HEK293T (cell line): Measurements from ENCODE around the gene LAMA5.
A peak's percentile ranks its signal among the peaks of the same experiment; 100 is the strongest.

Source experiments
- CTCF ChIA-PET: fragments of 350-600 bp; formaldehyde crosslinking; extraction: SDS; loops from one replicate; lab custom pipeline; 2021; ENCODE audit warnings: antibody characterized with exemption, inconsistent platforms; lab: Yijun Ruan, JAX
- POLR2A ChIA-PET: fragments of 350-600 bp; formaldehyde crosslinking; extraction: SDS; loops from one replicate; lab custom pipeline; 2020; ENCODE audit warnings: antibody characterized with exemption, inconsistent platforms; lab: Yijun Ruan, JAX
- DNase-seq: peaks from one replicate; pipeline ENCODE4 v3.0.0; 2012; ENCODE audit warnings: mixed read lengths; ENCODE audit errors: extremely low spot score
- ARNT ChIP-seq: fragments of 450-650 bp; IDR thresholded peaks from 2 replicates; pipeline ENCODE4 v1.6.1; 2017; ENCODE audit warnings: mild to moderate bottlenecking
- BHLHE40 ChIP-seq: fragments of 450-650 bp; IDR thresholded peaks from 2 replicates; pipeline ENCODE4 v1.6.1; 2016; ENCODE audit warnings: mild to moderate bottlenecking, moderate library complexity, borderline replicate concordance
- CTBP1 ChIP-seq: fragments of 450-650 bp; IDR thresholded peaks from 2 replicates; pipeline ENCODE4 v1.6.1; 2016; ENCODE audit warnings: borderline replicate concordance
- ELF4 ChIP-seq: fragments of 450-650 bp; IDR thresholded peaks from 2 replicates; pipeline ENCODE4 v1.6.1; 2017; ENCODE audit warnings: antibody characterized with exemption
- FOXA1 ChIP-seq: fragments of 450-650 bp; IDR thresholded peaks from 2 replicates; pipeline ENCODE4 v1.6.1; 2016; ENCODE audit warnings: mild to moderate bottlenecking
- FOXK2 ChIP-seq: fragments of 450-650 bp; IDR thresholded peaks from 2 replicates; pipeline ENCODE4 v1.6.1; 2016; ENCODE audit warnings: mild to moderate bottlenecking
- FOXM1 ChIP-seq: fragments of 450-650 bp; IDR thresholded peaks from 2 replicates; pipeline ENCODE4 v1.6.1; 2017; ENCODE audit warnings: mild to moderate bottlenecking, borderline replicate concordance
- HDGF ChIP-seq: fragments of 450-650 bp; IDR thresholded peaks from 2 replicates; pipeline ENCODE4 v1.6.1; 2017; ENCODE audit warnings: antibody characterized with exemption, borderline replicate concordance
- L3MBTL2 ChIP-seq: fragments of 450-650 bp; conservative IDR thresholded peaks from 2 replicates; pipeline ENCODE4 v1.6.1; 2016; ENCODE audit warnings: mild to moderate bottlenecking
- LEF1 ChIP-seq: fragments of 450-650 bp; IDR thresholded peaks from 2 replicates; pipeline ENCODE4 v1.6.1; 2017; ENCODE audit warnings: mild to moderate bottlenecking, borderline replicate concordance
- NFRKB ChIP-seq: fragments of 450-650 bp; IDR thresholded peaks from 2 replicates; pipeline ENCODE4 v1.6.1; 2016; ENCODE audit warnings: mild to moderate bottlenecking, moderate library complexity
- SP1 ChIP-seq: fragments of 450-650 bp; IDR thresholded peaks from 2 replicates; pipeline ENCODE4 v1.6.1; 2017
- SUZ12 ChIP-seq: fragments of 450-650 bp; IDR thresholded peaks from 2 replicates; pipeline ENCODE4 v1.6.1; 2016; ENCODE audit warnings: mild to moderate bottlenecking
- TARDBP ChIP-seq: fragments of 450-650 bp; IDR thresholded peaks from 2 replicates; pipeline ENCODE4 v1.6.1; 2016
- ZNF384 ChIP-seq: fragments of 450-650 bp; IDR thresholded peaks from 2 replicates; pipeline ENCODE4 v1.6.1; 2016
- TF ChIP-seq, protein P1 (sequence below): fragments of 450-650 bp; IDR thresholded peaks from 2 replicates; pipeline ENCODE4 v1.6.1; 2016

The LAMA5 gene

DNA sequence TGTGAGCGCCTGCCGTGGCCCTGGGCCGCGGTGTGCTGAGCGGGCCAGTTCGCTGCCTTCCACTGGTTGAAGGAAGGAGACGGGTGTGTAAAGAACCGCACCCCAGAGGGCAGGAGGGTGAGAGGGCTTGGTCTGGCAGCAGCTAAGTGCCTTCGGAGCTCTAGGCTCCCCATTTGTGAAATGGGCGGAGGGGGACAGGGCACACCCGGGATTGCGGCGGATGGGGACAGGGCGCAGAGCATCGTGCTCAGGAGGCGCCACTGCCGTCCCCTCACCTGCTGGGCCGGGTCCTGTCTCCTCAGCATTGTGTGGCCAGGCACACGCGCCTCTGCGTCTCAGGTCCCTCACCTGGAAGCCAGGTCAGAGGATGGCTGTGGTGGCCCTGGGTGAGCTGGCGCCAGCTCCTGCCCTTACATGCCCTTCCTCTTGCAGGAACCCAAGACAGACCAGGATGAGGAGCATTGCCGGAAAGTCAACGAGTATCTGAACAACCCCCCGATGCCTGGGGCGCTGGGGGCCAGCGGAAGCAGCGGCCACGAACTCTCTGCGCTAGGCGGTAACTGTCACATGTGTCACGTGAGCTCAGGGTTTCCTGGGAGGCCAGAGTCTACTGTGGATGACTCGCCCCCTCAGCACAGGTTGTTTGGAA is 61.2 kb downstream of the LAMA5 start:
- no peak for DNase-seq
- ChIA-PET POLR2A (interaction anchor here (1.0 kb wide), 1 partner anchor 80 kb away, joined by 3 read pairs; no protein-coding TSS in a partner anchor), CTCF (interaction anchor here (0.6 to 2.5 kb wide), 2 partner anchors 16 to 76 kb away, joined by 3 to 8 read pairs; no protein-coding TSS in a partner anchor)
- TF ChIP-seq, protein P1, sequence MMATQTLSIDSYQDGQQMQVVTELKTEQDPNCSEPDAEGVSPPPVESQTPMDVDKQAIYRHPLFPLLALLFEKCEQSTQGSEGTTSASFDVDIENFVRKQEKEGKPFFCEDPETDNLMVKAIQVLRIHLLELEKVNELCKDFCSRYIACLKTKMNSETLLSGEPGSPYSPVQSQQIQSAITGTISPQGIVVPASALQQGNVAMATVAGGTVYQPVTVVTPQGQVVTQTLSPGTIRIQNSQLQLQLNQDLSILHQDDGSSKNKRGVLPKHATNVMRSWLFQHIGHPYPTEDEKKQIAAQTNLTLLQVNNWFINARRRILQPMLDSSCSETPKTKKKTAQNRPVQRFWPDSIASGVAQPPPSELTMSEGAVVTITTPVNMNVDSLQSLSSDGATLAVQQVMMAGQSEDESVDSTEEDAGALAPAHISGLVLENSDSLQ, result no peak
- TF ChIP-seq HDGF, result no peak
- no peak for TF ChIP-seq FOXA1
- no peak for TF ChIP-seq LEF1
- no peak for TF ChIP-seq FOXK2
- no peak for TF ChIP-seq BHLHE40
- no peak for TF ChIP-seq CTBP1
- no peak for TF ChIP-seq FOXM1
- no peak for TF ChIP-seq ZNF384
- TF ChIP-seq SUZ12, result no peak
- TF ChIP-seq ELF4, result no peak
- TF ChIP-seq SP1, result no peak
- no peak for TF ChIP-seq NFRKB
- no peak for TF ChIP-seq L3MBTL2
- TF ChIP-seq ARNT, result no peak
- no peak for TF ChIP-seq TARDBP

DNA sequence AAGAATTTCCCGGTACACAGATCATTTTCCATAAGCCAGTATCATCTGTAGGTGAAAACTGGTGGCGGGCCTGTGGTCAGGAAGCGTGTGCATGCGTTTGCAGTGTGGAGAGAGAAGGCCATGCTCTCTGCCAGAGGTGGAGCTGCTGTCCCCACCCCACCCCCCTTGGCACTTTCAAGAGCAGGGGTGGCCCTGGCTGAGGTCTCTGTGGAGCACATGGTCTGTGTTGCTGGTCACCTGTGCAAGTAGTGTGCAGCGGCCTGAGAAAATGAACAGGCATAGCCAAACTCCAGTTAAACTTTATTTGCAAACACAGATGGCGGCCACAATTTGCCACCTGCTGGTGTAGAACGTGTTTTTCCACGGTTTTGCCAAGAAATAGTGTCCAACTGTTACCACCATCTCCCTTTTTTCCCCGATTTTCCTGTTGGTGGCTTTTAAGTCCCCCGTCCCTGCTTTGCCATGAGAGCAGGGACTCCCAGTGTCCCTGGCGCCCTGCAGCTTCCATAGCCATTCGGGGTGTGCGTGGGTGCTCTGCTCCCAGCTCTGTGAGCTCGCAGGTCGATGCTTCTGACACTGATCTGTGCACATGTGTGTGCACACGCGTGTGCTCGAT is 61.9 kb downstream of the LAMA5 start:
- no peak for DNase-seq
- TF ChIP-seq FOXK2, result no peak
- TF ChIP-seq HDGF, result no peak
- TF ChIP-seq, protein P1, result no peak
- TF ChIP-seq ARNT, result no peak
- no peak for TF ChIP-seq NFRKB
- no peak for TF ChIP-seq L3MBTL2
- TF ChIP-seq BHLHE40, result no peak
- TF ChIP-seq FOXM1, result no peak
- TF ChIP-seq TARDBP, result no peak
- TF ChIP-seq ZNF384, result no peak
- TF ChIP-seq LEF1, result no peak
- no peak for TF ChIP-seq SP1
- ChIA-PET POLR2A (no interaction called here), CTCF (interaction anchor here (2.5 kb wide), 1 partner anchor 77 kb away, joined by 8 read pairs; no protein-coding TSS in a partner anchor)

DNA sequence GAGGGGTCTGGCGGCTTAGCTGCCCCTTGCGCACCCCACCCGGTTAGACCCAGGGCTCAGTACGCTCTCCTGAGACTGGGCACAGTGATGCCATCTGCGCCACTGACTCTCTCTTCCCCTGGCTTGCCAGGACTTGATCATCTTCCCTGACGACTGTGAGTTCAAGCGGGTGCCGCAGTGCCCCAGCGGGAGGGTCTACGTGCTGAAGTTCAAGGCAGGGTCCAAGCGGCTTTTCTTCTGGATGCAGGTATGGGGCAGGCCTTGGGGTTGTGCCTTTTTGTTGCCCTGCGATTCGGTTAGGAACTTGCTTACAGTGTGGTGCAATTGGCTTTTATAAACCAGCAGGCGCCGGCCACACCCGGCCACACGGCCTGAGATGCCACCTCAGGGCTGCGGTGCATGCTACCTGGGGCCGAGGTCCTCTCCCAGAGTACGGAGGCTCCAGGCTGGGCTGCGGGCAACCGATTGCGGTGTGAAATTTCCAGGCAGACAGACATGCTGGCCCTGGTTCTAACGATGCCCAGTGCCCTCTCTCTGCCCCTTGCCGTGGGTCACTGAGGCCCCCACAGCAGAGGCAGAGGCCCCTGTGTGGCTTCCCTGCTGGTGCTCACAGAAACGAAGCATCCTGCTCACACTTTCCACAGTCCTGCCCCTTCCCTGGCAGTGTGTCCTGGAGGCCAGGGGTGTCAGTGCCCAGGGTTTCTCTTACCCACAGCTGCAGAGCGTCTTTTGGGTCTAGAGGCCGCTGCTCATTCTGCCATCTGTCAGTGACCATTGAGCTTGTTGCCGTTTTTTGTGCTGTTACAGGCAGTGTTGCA is 62.6 kb downstream of the LAMA5 start:
- DNase-seq, result no peak

DNA sequence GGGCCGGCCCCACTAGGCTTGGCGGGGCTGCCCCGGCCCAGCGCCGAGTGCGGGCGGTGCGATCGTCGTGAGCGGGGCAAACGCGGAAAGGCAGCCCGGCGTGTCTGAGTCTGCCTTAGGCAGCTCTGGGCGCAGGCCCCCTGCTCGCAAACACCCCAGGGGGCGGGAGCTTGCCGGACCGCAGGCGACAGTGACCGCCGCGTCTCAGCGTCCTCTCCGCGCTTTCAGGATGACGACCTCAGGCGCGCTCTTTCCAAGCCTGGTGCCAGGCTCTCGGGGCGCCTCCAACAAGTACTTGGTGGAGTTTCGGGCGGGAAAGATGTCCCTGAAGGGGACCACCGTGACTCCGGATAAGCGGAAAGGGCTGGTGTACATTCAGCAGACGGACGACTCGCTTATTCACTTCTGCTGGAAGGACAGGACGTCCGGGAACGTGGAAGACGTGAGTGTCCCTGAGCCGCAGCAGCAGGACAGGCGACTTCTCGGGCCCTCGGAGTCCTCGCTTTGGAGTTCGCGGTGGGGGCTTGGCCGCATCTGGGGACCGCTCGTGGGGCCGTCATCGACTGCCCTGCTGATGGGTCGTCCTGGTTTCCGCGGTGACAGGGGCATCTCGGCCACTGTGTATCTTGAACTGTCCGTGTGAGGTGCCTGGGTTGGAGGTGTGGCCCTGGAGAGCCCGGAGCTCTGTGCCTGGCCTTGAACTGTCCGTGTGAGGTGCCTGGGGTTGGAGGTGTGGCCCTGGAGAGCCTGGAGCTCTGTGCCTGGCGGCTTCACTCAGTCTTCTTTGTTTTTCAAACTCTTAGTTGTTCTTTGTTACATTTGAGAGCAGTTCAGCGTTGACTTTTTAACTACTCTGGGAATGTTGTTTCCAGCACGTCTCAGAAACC is 63.5 kb downstream of the LAMA5 start:
- TF ChIP-seq HDGF, result 0 out of 2 replicates have a peak, but pooled peaks have one; percentile 15
- TF ChIP-seq CTBP1, result no peak
- CTCF ChIA-PET, result no interaction called here
- DNase-seq, result peak; percentile 30
- POLR2A ChIA-PET, result interaction anchor here (2.1 kb wide), 1 partner anchor 65 kb away, joined by 8 read pairs; no protein-coding TSS in a partner anchor

More for the DNA sequence above, 62.6 kb downstream of the LAMA5 start:
- ChIA-PET POLR2A (no interaction called here), CTCF (interaction anchor here (2.5 kb wide), 1 partner anchor 78 kb away, joined by 8 read pairs; no protein-coding TSS in a partner anchor)
- TF ChIP-seq TARDBP, result no peak
- TF ChIP-seq FOXA1, result no peak
- TF ChIP-seq NFRKB, result no peak
- TF ChIP-seq L3MBTL2, result no peak
- TF ChIP-seq ZNF384, result no peak

DNA sequence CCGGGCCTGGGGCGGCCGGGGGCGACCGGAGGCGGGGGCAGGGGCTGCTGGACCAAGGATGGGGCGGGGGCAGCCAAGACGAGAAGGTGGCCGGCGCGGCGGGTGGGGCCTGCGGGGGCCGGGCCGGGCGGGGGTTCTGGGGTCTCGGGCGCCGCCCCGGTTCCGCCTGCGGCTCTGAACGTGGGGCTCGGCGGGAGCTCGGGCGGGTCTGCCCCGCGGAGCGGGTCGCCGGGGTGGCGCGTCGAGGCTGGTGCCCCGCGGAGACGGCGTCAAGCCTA is 64.1 kb downstream of the LAMA5 start:
- no peak for DNase-seq
- ChIA-PET POLR2A (interaction anchor here (1.1 to 2.1 kb wide), 2 partner anchors 63 to 66 kb away, joined by 3 to 8 read pairs; no protein-coding TSS in a partner anchor), CTCF (no interaction called here)
- no peak for TF ChIP-seq BHLHE40
- no peak for TF ChIP-seq ELF4
- TF ChIP-seq L3MBTL2, result no peak
- no peak for TF ChIP-seq HDGF
- TF ChIP-seq ZNF384, result no peak
- TF ChIP-seq FOXM1, result no peak
- TF ChIP-seq FOXK2, result no peak
- TF ChIP-seq SP1, result no peak
- TF ChIP-seq CTBP1, result no peak
- no peak for TF ChIP-seq ARNT
- no peak for TF ChIP-seq LEF1
- TF ChIP-seq FOXA1, result no peak
- TF ChIP-seq, protein P1, result no peak
- no peak for TF ChIP-seq TARDBP
- TF ChIP-seq NFRKB, result no peak
- no peak for TF ChIP-seq SUZ12
